GM21447 (cell line): ENCODE measurements around the gene RALY.

ENCODE experiments used
- ATAC-seq: cut with Tn5 transposase; IDR thresholded peaks from one replicate; pipeline ENCODE4 v1.9.1; 2021; ENCODE audit not compliant: unreplicated experiment

Gene RALY

GRCh38 chr20:34045930-34046725, 52.4 kb downstream of the RALY start:
- no peak for ATAC-seq

GRCh38 chr20:34047010-34047687, 53.4 kb downstream of the RALY start:
- no peak for ATAC-seq

DNA sequence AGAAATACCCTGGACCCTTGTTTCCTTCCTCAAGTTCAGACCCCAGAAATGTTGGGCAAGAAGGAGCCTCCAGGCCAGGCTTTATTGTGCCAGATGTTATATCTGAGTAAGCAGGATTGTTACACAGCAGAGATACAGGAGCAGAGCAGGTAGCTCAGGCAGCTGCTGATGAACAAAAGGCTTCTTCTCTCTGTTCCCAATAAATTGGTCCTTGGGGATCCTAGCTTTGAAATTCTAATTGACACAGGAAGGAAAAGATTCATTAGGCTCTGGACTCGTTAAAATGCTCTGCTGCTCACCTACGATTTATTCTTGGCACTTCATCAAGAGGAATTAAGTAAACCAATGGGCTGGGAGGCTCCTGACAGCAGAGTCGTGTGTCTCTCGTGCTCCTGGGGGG, 54.2 kb downstream of the RALY start:
- ATAC-seq: no peak

- ATAC-seq: no peak
Measured at GRCh38 chr20:34049389-34049788, 55.7 kb downstream of the RALY start.

DNA sequence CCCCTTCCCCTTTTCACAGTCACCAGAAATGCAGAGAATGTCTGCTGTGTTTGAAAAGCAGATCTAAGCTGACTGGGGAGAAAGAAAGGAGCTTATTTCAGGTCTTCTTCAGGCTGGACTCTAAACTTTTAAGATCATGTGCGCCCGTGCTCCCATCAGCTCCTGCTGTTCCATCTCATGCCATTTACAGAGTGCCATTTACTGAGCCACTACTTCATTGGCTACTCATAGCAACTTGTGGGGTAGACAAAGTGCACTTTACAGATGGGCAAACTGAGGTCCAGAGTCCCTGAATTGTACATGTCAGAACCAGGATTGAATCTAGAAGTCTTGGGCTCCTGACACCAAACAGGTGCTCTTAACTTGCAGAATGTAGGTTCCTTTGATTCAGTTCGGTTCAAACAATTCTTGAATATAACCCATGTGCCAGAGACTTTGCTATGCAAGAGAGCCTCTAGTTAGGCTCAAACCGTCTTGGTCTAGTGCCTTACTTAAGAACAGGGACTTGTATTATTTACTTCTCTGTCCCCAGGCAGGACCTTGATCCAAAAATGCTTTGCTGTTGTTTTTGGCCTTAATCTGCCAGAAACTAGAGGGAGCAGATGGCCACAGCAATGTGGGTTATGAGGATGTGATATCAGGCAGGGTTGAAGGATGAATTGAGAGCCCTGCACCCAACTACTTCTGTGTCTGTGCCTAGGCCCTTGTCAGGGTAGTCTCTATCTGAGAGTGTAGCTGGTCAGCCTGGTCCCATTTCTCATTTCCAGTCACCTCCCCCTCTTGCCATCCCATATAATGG, 56.4 kb downstream of the RALY start:
- no peak for ATAC-seq

DNA sequence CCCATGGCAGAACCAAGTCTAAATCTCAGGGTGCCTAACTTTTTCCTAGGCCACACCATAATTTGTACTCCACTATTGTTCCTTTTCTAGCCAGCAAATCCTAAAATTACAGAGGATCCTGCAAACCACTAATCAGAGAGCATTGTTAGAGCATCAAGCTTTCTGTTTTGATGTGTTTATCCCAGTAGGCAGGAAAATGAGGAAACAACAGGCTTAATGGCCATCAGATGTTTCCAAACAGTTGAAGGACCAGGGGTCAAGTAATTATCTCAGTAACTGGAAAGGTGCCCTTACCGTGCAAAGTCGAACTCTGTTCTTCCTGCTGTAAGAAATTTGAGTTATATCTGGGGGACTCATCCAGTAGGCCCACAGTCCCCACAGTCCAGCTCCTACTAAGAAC, 58.7 kb downstream of the RALY start:
- no peak for ATAC-seq

DNA sequence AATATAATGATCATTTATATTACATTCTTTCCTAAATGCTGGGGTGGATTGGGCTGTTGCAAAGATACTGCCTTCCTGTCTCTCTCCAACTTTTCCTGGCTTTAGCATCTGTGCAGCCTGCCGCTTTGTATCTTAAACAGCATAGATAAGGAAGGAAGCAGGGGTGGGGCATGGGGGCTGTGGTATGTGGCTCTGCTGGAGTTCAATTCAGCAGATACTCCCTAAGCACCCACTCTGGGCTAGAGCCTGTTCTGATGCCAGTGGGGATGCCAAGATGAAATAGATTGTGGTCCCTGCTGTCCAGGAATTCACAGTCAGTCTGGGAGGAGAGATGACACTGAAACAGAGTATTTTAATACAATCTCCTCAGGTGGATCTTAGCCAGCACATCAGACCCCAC, 61.6 kb downstream of the RALY start:
- no peak for ATAC-seq

DNA sequence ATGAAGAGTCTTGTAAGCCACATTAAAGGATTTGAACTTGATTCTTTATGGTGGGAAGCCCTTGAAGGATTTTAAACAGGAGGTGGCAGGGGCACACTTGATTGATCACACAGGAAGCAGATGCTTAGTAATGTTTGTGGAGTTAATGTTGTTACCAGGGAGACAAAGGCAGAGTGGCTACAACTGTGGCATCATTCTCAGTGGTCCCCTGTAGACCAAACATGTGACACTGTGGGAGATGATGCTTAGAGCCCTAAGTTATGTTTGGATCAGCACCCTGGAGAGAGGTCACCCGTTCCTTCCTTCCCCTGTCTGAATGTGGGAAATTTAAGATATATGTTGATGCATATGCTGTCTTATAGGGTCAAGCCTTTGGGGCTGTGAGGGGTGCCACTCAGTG, 65.1 kb downstream of the RALY start:
- ATAC-seq: no peak

DNA sequence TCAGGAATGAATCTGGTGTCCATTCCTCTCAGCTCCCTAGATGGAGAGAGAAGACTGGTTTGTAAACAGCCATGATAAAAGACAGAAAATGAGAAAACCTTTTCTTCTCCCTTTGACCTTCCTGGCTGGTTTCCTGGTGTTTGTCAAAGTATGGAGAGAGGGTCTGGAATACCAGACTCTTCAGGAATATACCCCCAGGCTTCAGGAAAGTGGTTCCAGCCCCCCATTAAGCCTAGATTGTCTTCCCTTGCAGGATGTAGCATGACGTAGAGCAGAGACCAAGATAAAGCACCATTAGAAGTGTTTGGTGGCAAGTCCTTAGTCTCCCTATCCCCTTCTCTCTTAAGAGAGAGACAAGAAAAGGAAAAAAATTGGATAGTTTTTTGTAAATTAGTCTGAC, 67.3 kb downstream of the RALY start:
- ATAC-seq: no peak

GRCh38 chr20:34061695-34062094, 68.0 kb downstream of the RALY start:
- no peak for ATAC-seq

GRCh38 chr20:34062570-34063482, 69.1 kb downstream of the RALY start:
- no peak for ATAC-seq

DNA sequence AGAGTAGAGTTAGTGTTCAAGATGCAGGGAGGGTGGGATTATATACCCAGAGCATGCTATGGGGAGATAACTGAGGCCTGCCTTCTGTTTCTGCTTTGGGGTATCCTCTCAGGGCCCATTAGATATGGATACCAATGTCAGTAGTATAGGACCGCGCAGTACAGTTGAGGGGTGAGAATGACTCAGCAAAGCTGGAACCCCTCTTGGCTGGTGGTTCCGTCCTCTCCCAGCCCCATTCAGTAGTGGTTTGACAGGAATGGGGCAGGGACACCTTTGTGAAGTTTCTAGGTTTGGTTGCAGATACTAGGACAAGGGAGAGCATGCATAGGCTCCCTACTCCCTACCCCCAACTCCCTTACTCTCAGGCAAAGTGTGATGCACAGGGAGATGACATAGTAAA, 70.6 kb downstream of the RALY start:
- no peak for ATAC-seq

DNA sequence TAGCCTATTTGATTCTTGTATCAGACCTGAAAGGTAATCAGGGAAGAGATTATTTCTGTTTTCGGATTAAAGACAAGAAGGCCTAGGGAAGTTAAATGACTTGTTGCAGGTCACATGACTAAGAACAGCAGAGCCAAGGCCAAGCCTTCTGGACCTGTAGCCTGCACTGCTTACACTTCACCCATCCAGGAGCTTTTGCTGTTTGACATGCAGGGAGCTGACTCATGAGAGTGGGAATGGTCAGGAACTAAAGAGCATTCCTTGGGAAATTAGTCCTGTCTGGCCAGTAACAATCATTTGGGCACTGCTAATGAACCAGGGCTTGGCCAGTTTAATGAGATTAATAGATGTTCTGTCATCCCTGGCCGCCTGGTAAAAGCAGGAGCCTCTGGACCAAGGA, 71.5 kb downstream of the RALY start:
- ATAC-seq: no peak

- ATAC-seq: no peak
Measured at GRCh38 chr20:34066476-34067090, 72.9 kb downstream of the RALY start.

- no peak for ATAC-seq
Measured at GRCh38 chr20:34068001-34068400, 74.3 kb downstream of the RALY start.

DNA sequence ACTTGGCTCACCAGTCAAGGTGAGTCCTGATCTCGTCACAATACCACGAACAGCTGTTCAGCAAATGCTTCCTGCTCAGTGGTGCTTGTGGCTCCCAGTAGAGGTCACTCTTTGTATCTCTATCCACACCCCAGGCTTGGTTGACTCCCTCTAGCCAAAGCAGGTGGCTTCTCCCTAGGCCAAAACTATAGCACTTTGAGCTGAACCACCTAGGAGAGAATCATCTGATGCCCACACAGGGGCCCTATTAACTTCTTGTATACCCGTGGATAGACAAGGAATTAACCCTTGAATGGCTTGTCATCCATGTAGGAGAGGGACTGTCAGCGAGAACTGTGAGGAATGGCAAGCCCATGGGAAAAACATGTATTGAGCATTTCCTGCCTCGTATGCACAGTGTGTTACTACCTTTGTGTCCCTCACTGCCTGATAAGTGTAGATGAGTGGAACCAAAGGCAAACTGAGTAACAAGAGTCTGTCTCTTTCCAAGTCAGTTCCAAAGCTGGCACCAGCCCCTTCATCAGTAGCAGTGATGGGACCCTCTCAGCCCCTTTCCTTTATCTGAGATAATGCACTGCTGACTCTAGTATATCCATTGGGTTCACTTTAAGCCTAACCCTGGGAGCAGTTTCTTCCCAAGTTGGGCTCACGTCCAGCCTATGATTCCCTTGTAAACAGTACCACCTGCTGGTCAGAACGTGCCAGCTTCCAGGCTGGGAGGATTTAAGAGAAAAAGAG, 75.8 kb downstream of the RALY start:
- ATAC-seq: no peak

DNA sequence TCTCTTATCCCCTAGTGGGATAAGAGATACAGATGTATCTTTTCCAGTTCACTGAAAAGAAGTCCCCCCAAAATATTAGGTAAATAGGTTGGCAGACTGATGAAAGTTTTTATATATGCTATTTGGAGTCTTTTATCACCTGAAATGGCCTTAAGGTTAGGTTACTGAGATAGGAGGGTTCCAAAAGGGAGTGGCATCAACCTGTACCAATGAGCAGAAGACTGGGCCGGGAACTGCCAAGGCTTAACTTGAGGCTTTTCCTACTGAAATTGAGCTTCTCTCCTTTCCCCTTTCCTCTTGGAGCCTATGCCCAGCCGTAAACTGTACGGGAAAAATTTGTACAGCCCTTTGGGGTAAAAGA, 76.3 kb downstream of the RALY start:
- ATAC-seq: no peak

- ATAC-seq: no peak
Measured at GRCh38 chr20:34070859-34071258, 77.1 kb downstream of the RALY start.

- ATAC-seq: no peak
Measured at GRCh38 chr20:34072076-34072475, 78.4 kb downstream of the RALY start.

DNA sequence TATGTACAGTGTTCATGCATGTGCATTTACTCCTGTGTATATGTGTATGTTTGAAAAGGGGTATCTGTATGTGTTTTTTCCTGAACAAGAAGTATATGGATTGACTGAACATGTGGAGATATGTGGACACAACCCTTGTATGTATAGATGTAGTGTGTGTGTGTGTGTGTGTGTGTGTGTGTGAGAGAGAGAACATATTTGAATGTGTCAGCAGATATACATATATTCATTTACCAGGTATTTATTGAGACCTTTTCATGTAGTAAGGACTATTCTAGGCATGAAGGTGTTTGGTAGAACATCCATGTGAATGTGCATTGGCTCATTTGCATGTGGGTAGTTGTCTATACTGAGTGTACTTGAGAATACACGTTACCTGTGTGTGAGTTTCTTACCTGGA, 79.1 kb downstream of the RALY start:
- ATAC-seq: no peak
